Rectal smooth muscle tissue (tissue), 1 donor: ENCODE data around the gene SNN.
A peak's percentile ranks its signal among the peaks of the same experiment; 100 is the strongest.

Experiments
- H3K27ac ChIP-seq: one replicate; pipeline ENCODE4 v1.7.0; 2013; ENCODE audit warnings: low read depth, low read length, inconsistent platforms
- H3K27me3 ChIP-seq: one replicate; pipeline ENCODE4 v1.7.0; 2013; ENCODE audit warnings: low read length; ENCODE audit not compliant: control insufficient read depth, insufficient read depth
- H3K36me3 ChIP-seq: one replicate; pipeline ENCODE4 v1.7.0; 2013; ENCODE audit warnings: low read length; ENCODE audit not compliant: control insufficient read depth, insufficient read depth
- H3K4me1 ChIP-seq: one replicate; pipeline ENCODE4 v1.7.0; 2013; ENCODE audit warnings: low read length; ENCODE audit not compliant: control insufficient read depth, insufficient read depth
- H3K4me3 ChIP-seq: one replicate; pipeline ENCODE4 v1.7.0; 2013; ENCODE audit warnings: low read length
- H3K9ac ChIP-seq: one replicate; pipeline ENCODE4 v1.7.0; 2013; ENCODE audit warnings: low read length

Gene SNN

GRCh38 chr16:11673091-11674000, 5.1 kb downstream of the SNN start:
- Histone ChIP-seq H3K36me3 (peaks cover 21% of the 10 kb centered on the region), H3K4me1 (peaks cover 7% of the 10 kb centered on the region), H3K27me3 (peaks cover 3% of the 10 kb centered on the region), H3K4me3 (no peak overlapping the region), H3K27ac (no peak overlapping the region), H3K9ac (no peak overlapping the region)

GRCh38 chr16:11674001-11674817, 6.0 kb downstream of the SNN start:
- H3K27me3 ChIP-seq: peaks cover 3% of the 10 kb centered on the region
- H3K36me3 ChIP-seq: peaks cover 23% of the 10 kb centered on the region
- peaks cover 7% of the 10 kb centered on the region for H3K4me1 ChIP-seq
- no peak overlapping the region for H3K9ac ChIP-seq
- H3K4me3 ChIP-seq: no peak overlapping the region
- H3K27ac ChIP-seq: peak overlapping the region; percentile 9

GRCh38 chr16:11674818-11675560, 6.7 kb downstream of the SNN start:
- Histone ChIP-seq H3K4me3 (no peak overlapping the region), H3K27me3 (peaks cover 3% of the 10 kb centered on the region), H3K9ac (no peak overlapping the region), H3K27ac (peak overlapping the region; percentile 18), H3K36me3 (peaks cover 30% of the 10 kb centered on the region), H3K4me1 (peaks cover 11% of the 10 kb centered on the region)

GRCh38 chr16:11675561-11676511, 7.6 kb downstream of the SNN start:
- Histone ChIP-seq H3K4me1 (peaks cover 7% of the 10 kb centered on the region), H3K27me3 (no peaks in the 10 kb centered on the region), H3K4me3 (no peak overlapping the region), H3K27ac (no peak overlapping the region), H3K9ac (no peak overlapping the region), H3K36me3 (peaks cover 30% of the 10 kb centered on the region)

- Histone ChIP-seq H3K4me3 (no peak overlapping the region), H3K36me3 (peaks cover 30% of the 10 kb centered on the region), H3K27me3 (no peaks in the 10 kb centered on the region), H3K4me1 (peaks cover 7% of the 10 kb centered on the region), H3K27ac (no peak overlapping the region), H3K9ac (no peak overlapping the region)
Observed at GRCh38 chr16:11676799-11677198, 8.5 kb downstream of the SNN start.

- Histone ChIP-seq H3K27ac (no peak overlapping the region), H3K9ac (no peak overlapping the region), H3K4me3 (no peak overlapping the region)
Observed at GRCh38 chr16:11677451-11677951, 9.2 kb downstream of the SNN start.

GRCh38 chr16:11677959-11678881, 10.0 kb downstream of the SNN start:
- H3K27ac ChIP-seq: no peak overlapping the region
- H3K4me1 ChIP-seq: peaks cover 7% of the 10 kb centered on the region
- H3K4me3 ChIP-seq: no peak overlapping the region
- H3K9ac ChIP-seq: no peak overlapping the region
- no peaks in the 10 kb centered on the region for H3K27me3 ChIP-seq
- peaks cover 33% of the 10 kb centered on the region for H3K36me3 ChIP-seq

More at GRCh38 chr16:11677451-11677951, 9.2 kb downstream of the SNN start:
- Histone ChIP-seq H3K4me1 (peaks cover 7% of the 10 kb centered on the region), H3K36me3 (peaks cover 30% of the 10 kb centered on the region), H3K27me3 (no peaks in the 10 kb centered on the region)

GRCh38 chr16:11679250-11679649, 11.0 kb downstream of the SNN start:
- peaks cover 4% of the 10 kb centered on the region for H3K4me1 ChIP-seq
- H3K9ac ChIP-seq: no peak overlapping the region
- H3K36me3 ChIP-seq: peaks cover 40% of the 10 kb centered on the region
- H3K27me3 ChIP-seq: no peaks in the 10 kb centered on the region
- no peak overlapping the region for H3K27ac ChIP-seq
- H3K4me3 ChIP-seq: no peak overlapping the region

GRCh38 chr16:11679941-11680911, 12.0 kb downstream of the SNN start:
- Histone ChIP-seq H3K9ac (no peak overlapping the region), H3K27me3 (no peaks in the 10 kb centered on the region), H3K4me3 (no peak overlapping the region), H3K36me3 (peaks cover 41% of the 10 kb centered on the region), H3K27ac (no peak overlapping the region), H3K4me1 (peaks cover 4% of the 10 kb centered on the region)

- no peak overlapping the region for H3K4me3 ChIP-seq
- no peak overlapping the region for H3K27ac ChIP-seq
- H3K36me3 ChIP-seq: peaks cover 36% of the 10 kb centered on the region
- H3K9ac ChIP-seq: no peak overlapping the region
- peaks cover 5% of the 10 kb centered on the region for H3K4me1 ChIP-seq
- H3K27me3 ChIP-seq: no peaks in the 10 kb centered on the region
Observed at GRCh38 chr16:11681556-11681955, 13.3 kb downstream of the SNN start.
